Stimulated activated CD4-positive, alpha-beta T cell treated with anti-CD3 and anti-CD28 coated beads, Interleukin-1b, Interleukin-23, amount 100 ng/mL, for 4 hours (primary cell): ENCODE measurements around the gene DEF6.
"Not testable (repeated sequence)": the region's sequence is repeated elsewhere in the genome, so short reads cannot be mapped to it uniquely, and the experiment has no call there.

Experiments
- DNase-seq, 2 donors: peaks; one replicate each; pipeline ENCODE4 v3.0.0-alpha.2; 2020; ENCODE audit warnings: low read depth in 2 of 2

Gene DEF6

DNA sequence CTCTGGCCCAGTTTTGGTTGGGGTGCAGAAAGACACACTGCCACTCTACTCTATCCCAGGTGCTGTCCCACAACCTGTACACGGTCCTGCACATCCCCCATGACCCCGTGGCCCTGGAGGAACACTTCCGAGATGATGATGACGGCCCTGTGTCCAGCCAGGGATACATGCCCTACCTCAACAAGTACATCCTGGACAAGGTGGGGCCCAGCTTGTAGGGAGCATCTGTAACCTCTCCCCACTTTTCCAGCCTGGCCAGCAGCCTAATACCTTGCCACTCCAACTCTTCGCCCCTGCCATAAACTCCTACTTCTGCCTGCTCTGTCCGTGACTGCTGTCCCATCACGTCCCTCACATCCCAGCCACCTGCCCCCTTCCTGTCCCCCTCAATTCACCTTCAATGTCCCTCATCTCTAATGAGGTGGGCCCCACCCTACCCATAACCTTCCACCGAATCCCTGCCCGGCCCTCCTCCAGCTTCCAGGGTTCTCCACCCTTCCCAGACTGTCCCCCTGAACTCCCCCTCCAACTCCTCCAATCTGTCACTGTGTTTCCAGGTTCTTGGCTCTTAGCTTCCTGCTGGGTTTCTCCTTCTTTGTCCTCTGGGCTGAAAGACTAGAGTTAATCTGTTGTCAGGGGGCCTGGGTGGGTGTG lies 12.1 kb downstream of the DEF6 start:
- no peak for DNase-seq

DNA sequence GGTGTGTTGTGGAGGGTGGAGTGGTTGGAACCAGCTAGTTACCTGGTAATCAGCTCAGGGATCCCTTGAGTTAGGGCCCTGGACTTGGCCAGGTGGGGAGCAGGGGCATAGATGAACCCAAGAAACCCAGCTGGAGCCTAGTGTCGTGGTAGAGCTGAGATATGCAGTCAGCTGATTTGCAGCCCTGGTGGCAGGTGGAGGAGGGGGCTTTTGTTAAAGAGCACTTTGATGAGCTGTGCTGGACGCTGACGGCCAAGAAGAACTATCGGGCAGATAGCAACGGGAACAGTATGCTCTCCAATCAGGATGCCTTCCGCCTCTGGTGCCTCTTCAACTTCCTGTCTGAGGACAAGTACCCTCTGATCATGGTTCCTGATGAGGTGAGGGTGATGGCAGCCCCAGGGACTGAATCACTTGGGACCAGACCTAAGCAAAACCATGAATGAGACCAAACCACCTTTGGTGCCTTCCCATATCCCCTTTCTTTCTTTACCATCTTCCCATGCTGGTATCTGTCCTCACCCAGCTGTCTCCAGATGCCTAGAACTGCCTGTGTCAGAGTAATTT lies 12.7 kb downstream of the DEF6 start:
- DNase-seq: no peak

DNA sequence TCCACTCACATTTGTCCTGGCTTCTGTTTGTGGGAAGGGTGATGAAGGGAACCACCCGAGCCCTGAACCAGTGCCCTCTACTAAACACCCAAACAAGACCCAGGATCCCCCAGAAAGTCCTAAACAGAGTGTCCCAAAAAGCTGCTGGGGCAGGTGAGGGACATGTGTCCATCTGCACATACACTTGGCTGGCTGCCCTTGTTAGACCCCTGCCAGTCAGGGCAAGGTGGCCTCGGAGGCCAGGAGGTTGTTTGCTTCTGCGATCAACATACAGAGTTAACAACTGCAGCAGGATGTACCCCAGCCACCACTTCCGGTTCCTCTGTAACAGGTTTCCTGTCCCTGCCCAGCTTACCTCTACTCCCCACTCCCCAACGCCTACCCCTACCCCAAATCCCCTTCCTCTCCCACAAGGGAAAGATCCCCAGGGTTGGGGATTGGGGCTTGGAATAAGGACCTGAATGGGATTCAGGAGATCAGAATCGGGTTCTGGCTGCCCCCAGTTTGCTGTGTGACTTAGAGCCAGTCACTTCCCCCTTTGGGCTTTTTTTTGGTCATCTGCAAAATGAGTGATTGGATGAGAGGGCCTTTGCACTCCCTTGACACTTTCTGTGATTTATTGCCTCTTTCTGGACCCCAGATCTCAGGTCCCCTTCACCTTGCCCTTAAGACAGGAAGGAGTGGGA lies 13.9 kb downstream of the DEF6 start:
- peak in 1 of 2 donors; percentile 32 for DNase-seq

DNA sequence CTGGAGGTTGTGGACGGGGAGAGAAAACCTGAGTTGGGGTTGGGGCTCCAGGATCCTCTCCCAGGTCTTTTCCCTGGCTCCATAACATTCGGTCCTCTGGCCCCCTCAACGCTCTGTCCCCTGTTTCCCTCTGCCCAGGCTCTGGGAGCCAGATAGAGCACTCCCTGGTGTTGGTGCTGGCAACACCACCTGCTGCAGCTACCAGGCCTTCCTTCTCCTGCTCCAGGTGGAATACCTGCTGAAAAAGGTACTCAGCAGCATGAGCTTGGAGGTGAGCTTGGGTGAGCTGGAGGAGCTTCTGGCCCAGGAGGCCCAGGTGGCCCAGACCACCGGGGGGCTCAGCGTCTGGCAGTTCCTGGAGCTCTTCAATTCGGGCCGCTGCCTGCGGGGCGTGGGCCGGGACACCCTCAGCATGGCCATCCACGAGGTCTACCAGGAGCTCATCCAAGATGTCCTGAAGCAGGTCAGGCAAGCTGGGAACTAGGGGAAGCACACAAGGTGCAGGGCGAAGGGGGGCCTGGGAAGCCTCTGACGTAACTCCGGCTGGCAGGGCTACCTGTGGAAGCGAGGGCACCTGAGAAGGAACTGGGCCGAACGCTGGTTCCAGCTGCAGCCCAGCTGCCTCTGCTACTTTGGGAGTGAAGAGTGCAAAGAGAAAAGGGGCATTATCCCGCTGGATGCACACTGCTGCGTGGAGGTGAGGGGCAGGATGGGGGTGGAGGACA lies 14.6 kb downstream of the DEF6 start:
- no peak for DNase-seq

DNA sequence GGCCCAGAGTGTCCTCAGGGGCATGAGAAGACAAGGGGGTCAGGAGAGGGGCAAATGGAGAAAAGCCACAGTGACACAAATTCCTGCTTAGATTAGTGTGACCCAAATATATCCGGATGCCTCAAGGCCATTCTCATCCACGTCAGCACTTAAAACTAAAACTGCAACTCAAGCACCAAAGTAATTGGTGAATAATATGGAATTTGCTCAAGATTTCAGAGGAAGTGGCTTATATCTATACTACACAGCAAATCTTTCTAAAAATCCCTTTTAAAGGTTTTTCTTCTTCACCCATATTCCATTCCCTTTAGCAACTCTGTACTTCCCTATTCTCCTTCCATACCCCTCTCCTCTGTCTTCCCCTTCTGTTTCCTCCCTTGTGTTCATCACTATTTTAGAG lies 15.2 kb downstream of the DEF6 start:
- no peak for DNase-seq

DNA sequence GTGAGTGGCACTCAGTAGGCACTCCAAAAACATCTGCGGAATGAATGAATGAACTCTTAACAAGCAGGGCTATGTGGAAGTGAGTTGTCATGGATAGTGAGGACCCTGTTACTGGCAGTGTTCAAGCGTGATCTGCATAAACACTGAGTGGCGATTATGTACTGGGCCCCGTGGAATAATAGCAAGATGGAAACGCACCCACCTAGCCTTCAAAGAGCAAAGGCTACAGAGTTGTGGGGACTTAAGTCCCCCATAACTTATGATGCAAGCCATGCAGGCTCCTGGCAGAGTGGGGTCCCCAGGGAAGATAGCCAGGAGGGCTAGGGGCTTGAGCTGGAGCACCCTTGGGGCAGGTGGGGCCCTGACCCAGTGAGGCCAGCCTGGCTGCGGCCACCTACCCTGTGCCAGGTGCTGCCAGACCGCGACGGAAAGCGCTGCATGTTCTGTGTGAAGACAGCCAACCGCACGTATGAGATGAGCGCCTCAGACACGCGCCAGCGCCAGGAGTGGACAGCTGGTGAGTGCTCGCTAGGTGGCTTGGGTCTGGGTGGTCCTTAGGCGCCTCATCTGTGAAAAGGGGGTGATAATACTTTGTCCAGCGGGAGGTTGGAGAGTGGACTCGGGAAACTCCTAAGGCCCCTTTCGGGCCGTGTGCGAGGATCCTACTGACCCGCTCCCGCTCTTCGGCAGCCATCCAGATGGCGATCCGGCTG lies 20.0 kb downstream of the DEF6 start:
- no peak for DNase-seq

DNA sequence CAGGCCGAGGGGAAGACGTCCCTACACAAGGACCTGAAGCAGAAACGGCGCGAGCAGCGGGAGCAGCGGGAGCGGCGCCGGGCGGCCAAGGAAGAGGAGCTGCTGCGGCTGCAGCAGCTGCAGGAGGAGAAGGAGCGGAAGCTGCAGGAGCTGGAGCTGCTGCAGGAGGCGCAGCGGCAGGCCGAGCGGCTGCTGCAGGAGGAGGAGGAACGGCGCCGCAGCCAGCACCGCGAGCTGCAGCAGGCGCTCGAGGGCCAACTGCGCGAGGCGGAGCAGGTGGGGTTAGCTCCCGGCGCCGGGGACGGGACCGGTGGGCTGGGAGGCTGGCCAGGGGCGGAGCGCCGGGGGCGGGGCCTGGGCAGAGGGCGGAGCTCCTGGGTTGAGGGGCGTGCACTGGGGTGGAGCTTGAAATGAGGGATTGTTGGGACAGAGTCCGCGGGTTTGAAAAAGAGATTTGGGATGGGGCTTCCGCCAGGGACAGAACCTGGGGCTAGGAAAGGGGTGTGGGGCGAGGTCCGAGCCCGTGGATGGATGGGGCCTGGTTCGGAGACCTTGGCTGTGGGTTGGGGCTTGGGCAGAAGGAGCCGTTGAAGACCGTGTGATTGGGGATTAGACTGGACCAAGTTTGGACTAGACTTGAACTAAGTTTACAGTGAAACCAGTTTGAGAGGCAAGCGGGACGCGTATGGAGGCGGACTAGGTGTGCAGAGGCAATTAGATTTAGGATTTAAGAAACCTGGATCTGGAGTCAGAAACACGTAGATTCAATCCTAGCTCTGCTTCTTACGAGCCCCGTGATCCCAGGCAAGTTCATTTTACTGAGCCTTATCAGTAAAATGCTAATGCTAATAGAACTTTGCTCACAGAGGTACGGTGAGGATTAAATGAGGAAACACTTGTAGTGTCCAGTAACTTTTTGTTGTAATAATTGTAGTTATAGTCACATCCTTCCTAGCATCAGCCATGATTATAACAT lies 20.9 kb downstream of the DEF6 start:
- DNase-seq: no peak

DNA sequence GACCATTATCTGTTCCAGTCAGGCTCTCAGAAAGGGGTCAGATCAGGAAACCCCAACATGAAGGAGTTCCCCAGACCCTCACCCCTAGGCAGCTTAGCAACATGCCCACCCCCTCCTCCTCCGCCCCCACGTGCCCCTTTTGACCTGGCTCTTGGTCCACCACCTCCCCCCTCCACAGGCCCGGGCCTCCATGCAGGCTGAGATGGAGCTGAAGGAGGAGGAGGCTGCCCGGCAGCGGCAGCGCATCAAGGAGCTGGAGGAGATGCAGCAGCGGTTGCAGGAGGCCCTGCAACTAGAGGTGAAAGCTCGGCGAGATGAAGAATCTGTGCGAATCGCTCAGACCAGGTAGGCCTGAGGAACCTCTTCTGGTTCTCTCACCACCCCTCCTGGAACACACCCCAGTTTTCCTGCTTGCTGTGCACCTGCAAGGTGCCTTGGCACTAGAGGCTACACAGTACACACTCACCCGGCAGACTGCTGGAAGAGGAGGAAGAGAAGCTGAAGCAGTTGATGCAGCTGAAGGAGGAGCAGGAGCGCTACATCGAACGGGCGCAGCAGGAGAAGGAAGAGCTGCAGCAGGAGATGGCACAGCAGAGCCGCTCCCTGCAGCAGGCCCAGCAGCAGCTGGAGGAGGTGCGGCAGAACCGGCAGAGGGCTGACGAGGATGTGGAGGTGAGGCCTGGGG lies 21.9 kb downstream of the DEF6 start:
- DNase-seq: no peak

DNA sequence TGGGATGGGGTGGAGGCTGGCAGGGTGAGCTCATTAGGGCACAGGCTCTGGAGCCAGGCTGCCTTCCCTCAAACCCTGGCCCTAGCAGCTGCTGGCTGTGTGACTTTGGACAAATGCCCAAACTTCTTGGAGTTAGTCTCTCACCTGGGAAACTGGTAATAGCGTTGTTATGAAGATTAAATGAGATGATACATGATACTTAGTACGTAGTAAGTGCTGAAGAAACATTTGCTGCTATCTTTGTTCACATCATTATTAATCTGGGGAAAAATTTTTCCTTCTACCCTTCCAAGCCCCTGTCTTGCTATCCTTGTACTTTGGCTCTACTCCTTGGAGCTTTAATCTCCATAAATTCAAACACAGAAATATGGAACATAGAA lies 22.4 kb downstream of the DEF6 start:
- DNase-seq: no peak

DNA sequence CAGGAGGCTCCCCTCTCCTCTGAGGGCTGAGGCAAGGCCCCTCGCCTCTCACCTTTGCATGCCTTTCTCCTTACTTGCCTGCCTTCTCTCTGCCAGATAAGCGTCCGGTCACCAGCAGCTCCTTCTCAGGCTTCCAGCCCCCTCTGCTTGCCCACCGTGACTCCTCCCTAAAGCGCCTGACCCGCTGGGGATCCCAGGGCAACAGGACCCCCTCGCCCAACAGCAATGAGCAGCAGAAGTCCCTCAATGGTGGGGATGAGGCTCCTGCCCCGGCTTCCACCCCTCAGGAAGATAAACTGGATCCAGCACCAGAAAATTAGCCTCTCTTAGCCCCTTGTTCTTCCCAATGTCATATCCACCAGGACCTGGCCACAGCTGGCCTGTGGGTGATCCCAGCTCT lies 23.5 kb downstream of the DEF6 start:
- DNase-seq: no peak

DNA sequence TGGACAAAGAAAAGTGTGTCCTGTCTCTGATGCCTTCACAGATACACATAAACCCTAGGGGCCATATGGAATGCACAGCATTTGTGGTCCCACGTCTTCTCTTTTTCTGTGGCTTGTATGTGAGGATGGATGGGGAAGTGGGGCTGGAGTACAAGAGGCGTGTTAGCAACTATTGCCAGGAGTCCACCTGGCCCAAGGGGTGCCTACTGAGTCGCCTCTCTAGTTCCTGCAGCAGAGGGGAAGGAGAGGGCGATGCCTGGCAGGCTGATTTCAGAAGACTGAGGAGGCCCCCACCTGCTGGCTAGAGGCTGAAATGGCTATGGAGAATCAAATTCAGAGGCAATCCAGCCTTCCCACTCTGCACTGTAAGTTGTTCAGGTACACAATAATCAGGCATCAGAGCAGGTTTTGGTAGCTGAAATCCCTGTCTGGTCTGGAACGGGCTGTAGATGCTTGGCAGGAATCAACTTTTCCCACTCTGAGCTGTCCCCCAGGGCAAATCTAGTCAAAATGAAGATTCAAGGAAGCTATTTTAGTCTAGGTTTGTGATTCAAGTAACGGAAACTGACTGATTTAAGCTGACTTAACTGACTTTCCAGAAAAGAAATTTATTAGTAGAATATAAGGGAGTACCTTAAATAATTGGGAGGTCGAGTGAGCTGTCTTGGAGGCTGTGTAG lies 29.9 kb downstream of the DEF6 start:
- DNase-seq: peak; percentile 55 to 67

DNA sequence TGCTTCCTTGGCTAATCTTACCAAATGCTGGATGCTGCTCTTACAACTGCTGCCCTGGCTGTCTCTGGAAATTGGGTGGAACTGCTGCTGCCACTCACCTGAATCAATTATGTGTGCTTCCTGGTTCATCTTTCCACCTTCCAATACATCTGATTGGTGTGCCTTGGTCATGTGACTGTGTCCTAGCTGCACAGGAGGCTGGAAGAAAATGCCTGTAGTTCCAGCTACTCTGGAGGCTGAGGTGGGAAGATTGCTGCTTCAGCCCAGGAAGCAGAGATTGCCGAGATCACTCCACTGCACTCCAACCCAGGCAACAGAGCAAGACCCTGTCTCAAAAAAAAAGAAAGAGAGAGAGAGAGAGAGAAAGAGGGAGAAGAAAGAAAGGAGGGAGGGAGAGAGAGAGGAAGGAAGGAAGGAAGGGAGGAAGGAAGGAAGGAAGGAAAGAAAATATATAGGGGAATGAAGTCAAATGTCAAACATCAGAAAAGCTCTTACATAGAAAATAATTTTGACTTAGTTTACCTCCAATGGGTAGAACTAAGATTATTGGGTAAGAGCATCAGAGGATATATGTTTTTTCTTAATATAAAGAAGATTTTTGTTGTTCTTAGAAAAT lies 30.6 kb downstream of the DEF6 start:
- no peak for DNase-seq

DNA sequence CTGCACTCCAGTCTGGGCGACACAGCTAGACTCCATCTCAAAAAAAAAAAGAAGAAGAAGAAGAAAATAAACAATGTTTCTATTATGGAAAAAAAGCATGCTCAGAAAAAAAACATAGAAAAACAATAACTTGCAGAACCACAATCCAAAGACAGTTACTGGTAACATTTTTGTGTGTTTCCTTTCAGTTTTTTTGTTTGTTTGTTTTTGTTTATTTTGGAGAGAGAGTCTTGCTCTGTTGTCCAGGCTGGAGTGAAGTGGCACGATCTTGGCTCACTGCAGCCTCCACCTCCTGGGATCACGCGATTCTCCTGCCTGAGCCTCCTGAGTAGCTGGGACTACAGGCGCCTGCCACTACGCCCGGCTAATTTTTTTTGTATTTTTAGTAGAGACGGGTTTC lies 31.3 kb downstream of the DEF6 start:
- DNase-seq: not testable (repeated sequence)

DNA sequence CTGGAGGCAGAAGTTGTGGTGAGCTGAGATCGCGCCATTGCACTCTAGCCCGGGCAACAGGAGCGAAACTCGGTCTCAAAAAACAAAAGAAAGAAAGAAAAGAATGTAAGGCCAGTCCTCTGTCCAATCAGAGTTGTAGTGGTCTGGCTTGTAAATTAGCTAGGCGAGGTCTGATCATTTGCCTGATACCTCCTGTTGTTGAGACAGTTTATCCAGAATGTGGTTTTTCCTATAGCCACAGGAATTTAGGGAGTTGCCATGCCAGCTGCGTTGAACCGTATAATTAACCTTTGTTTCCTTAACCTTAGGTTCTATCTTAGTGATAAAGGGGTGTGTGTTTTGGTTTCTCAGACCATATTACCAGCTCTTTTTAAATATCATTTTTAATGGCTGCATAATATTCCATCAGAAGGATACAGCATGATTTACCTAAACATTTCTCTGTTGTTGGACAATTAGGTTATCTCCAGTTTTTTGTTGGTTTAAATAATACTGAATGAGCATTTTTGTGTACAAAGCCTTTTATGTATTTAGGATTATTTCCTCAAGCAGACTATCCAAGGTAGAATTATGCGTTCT lies 33.0 kb downstream of the DEF6 start:
- DNase-seq: no peak

DNA sequence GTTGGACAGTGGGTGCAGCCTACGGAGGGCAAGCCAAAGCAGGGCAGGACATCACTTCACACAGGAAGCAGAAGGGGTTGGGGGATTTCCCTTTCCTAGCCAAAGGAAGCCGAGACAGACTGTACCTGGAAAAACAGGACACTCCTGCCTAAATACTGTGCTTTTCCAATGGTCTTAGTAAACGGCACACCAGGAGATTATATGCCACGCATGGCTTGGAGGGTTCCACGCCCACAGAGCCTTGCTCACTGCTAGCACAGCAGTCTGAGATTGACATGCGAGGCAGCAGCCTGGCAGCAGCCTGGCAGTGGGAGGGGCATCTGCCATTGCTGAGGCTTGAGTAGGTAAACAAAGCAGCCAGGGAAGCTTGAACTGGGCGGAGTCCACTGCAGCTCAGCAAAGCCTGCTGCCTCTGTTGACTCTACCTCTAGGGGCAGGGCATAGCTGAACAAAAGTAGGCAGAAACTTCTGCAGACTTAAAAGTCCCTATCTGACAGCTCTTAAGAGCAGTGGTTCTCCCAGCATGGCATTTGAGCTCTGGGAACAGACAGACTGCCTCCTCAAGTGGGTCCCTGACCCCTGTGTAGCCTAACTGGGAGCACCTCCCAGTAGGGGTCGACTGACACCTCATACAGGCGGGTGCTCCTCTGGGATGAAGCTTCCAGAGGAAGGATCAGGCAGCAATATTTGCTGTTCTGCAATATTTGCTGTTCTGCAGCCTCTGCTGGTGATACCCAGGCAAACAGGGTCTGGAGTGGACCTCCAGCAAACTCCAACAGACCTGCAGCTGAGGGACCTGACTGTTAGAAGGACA lies 34.7 kb downstream of the DEF6 start:
- peak in 1 of 2 donors; percentile 45 for DNase-seq

DNA sequence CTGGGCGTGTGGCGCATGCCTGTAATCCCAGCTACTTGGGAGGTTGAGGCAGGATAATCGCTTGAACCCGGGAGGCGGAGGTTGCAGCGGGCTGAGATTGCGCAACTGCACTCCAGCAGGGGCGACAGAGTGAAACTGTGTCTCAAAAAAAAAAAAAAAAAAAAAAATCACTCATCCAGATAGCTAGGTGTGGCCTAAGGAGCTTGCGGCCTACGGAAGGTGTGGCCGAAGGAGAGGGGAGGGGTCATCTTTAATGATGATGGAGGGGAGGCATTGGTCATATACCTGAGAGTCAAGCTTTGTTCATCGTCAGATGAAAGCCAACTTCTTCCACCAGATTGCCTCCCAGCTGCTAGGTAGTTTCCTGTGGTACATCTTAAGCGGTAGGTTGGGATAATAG lies 43.9 kb downstream of the DEF6 start:
- no peak for DNase-seq

DNA sequence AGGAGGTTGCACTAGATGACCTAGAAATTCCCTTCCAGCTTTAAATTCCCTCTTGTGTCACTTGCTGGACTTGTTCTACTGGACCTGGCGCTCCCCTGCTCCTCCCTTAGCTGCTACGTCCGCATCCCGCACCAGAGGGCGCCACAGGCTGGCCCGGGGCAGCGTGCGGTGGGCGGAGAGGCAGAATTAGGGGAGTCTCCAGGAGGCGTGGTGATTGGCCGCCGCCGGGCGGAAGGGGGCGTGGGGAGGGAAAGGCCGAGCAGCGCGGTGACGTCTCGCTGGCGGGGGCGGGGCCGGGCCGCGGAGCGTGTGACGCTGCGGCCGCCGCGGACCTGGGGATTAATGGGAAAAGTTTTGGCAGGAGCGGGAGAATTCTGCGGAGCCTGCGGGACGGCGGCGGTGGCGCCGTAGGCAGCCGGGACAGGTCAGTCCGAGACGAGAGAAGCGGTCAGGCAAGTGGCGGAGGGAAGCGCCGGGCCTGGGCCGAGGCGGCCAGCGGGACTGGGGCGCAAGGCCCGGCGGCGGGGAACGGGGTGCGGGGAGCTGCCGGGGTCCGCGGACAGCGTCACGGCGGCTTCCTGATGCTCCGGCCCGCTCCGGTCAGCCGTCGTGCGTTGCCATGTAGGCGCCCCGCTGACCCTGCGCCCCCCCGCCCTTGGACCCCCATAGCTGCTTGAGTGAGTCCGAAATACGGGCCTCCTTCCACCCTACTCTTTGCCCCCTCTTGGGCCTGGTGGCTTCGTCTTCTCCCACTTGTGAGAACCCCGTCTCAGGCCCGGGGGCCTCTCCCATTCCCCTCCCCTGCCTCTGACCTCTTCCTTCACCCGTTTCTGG lies 44.9 kb downstream of the DEF6 start, which contains the start of gene PPARD:
Gene PPARD, plus strand, starts transcription at position 301 of the 834 bp plus-strand sequence. CDS start 68,530 bp downstream, outside the sequence.
- peak; percentile 97 to 98 for DNase-seq
